NT2/D1 (cell line): ENCODE measurements around the gene C1orf35.

ENCODE experiments used
- DNase-seq: peaks from one replicate; pipeline ENCODE4 v3.0.0-alpha.2; 2011; ENCODE audit warnings: low read depth, low spot score
- H3K27me3 ChIP-seq: 2 replicates; pipeline ENCODE4 v1.6.0; 2011; ENCODE audit warnings: mild to moderate bottlenecking; ENCODE audit not compliant: insufficient read length, insufficient read depth
- H3K36me3 ChIP-seq: 2 replicates; pipeline ENCODE4 v1.6.1; 2011; ENCODE audit warnings: mild to moderate bottlenecking, low read length, mixed read lengths; ENCODE audit not compliant: insufficient read depth, insufficient read length
- H3K4me1 ChIP-seq: 2 replicates; pipeline ENCODE4 v1.5.1; 2011; ENCODE audit not compliant: insufficient read depth, insufficient read length
- H3K4me3 ChIP-seq: 2 replicates; pipeline ENCODE4 v1.5.1; 2011; ENCODE audit warnings: low read depth; ENCODE audit not compliant: insufficient read length
- H3K9ac ChIP-seq: 2 replicates; pipeline ENCODE4 v1.6.0; 2011; ENCODE audit warnings: low read depth; ENCODE audit not compliant: insufficient read length
- H3K9me3 ChIP-seq: 2 replicates; pipeline ENCODE4 v1.5.1; 2011; ENCODE audit warnings: mild to moderate bottlenecking, low read length; ENCODE audit not compliant: insufficient read depth
- SUZ12 ChIP-seq: IDR thresholded peaks from 2 replicates; pipeline ENCODE4 v1.6.1; 2011; ENCODE audit not compliant: insufficient read length, insufficient read depth; ENCODE audit errors: extremely low read depth
- YY1 ChIP-seq: IDR thresholded peaks from 2 replicates; pipeline ENCODE4 v1.6.1; 2011; ENCODE audit not compliant: insufficient read length, insufficient read depth
- ZNF274 ChIP-seq: IDR thresholded peaks from 2 replicates; pipeline ENCODE4 v1.6.1; 2011; ENCODE audit warnings: mild to moderate bottlenecking, low read depth, low read length

Gene C1orf35

DNA sequence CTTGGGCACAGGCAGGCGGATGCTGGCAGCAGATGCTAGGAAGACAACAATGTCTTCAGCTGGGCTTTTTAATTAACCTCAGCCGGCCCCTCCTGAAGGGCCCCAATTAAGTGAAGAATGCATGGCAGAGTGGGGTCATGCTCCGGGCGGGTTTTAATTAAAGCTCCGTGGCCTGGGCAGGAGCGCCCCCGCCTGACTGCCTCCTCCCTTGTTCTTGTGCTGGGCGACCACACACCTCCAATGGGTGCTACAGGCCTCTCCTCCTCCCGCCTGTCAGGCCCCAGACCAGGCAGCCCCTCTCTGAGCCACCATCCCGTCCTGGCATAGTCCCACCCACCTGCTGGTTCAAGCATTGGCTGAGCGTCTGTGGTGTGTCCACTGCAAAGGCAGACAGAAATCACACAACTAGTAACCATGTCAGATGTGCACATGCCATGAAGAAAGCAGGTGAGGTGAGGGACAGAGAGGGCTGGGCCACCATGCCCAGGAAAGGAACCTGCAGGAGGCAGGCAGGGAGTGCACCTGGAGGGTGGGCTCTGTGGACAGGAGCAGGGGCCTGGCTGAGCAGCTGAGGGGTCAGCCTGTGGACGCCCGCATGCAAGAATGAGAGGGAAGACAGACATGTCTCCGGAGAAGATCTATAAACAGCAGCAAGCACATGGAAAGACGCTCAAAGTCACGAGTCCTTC is 29.1 kb downstream of the C1orf35 start:
- Histone ChIP-seq H3K36me3 (no peaks in the 10 kb centered on the region), H3K9me3 (no peaks in the 10 kb centered on the region), H3K4me3 (no peak overlapping the region), H3K27me3 (peaks cover 38% of the 10 kb centered on the region), H3K9ac (peak overlapping the region; percentile 3), H3K4me1 (peaks cover 20% of the 10 kb centered on the region)
- no peak for TF ChIP-seq SUZ12
- no peak for TF ChIP-seq ZNF274
- no peak for TF ChIP-seq YY1
- DNase-seq = no peak

DNA sequence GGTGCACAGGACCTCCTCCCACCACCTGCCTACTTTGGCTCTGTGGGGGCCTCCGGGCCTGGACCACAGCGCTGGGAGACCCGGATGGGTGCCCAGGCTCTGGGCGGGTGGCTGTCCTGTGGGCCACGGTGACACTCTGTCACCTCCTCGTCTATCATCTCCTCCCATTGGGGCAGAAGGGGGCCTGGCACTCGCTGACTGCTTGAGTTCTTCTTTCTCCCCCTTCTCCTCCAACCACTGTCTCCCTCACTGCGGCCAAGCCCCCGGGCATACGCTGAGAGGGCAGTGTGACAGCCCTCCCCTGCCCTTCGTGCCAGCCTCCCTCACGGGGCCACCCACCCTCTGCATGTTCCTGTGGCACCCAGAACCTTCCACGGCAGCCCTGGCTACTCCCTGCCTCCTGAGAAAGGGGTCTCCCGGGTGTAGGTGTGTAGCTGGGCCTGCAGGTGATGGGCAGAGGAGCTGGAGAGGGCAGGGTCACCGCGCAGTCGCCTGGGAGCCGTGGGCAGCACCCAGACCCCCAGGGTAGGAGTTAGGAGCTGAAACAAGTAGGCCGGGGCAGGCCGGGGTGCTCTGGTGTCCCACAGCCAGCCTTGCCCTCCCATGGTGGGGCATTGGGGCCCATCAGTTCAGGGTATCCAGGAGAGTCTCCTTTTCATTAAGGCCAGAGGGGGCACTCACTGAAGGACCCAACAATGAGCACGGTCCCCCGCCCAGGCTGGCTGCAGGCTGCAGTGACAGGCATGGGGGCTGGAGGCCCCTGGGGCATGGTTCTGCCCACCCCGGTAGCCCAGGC is 29.9 kb downstream of the C1orf35 start:
- Histone ChIP-seq H3K9me3 (no peaks in the 10 kb centered on the region), H3K4me1 (peaks cover 16% of the 10 kb centered on the region), H3K36me3 (no peaks in the 10 kb centered on the region), H3K27me3 (peaks cover 45% of the 10 kb centered on the region), H3K4me3 (no peak overlapping the region), H3K9ac (no peak overlapping the region)
- TF ChIP-seq SUZ12 (no peak), ZNF274 (no peak)
- no peak for DNase-seq

DNA sequence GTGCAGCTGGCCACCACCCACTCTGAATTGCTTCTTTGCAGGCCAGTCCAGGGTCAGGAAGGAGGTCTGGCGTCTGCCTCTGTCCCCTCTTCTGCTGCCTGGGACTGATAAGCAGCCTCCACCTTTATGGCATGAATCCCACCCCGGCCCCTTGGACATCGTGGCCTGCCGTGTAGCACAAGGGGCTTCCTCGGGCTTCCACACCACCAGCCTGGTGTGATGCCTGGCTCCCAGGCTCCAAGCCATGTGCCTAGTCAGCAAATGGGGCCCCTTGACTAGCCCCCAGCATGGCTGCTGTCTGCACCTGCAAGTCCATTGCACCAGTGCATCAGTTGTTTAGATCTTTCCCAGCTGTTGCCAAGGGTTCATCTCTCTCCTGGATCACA is 30.5 kb downstream of the C1orf35 start:
- Histone ChIP-seq H3K9me3 (no peaks in the 10 kb centered on the region), H3K36me3 (no peaks in the 10 kb centered on the region), H3K9ac (no peak overlapping the region), H3K27me3 (peaks cover 51% of the 10 kb centered on the region), H3K4me1 (peaks cover 16% of the 10 kb centered on the region), H3K4me3 (no peak overlapping the region)
- TF ChIP-seq ZNF274 = no peak
- no peak for TF ChIP-seq SUZ12
- no peak for TF ChIP-seq YY1
- no peak for DNase-seq

DNA sequence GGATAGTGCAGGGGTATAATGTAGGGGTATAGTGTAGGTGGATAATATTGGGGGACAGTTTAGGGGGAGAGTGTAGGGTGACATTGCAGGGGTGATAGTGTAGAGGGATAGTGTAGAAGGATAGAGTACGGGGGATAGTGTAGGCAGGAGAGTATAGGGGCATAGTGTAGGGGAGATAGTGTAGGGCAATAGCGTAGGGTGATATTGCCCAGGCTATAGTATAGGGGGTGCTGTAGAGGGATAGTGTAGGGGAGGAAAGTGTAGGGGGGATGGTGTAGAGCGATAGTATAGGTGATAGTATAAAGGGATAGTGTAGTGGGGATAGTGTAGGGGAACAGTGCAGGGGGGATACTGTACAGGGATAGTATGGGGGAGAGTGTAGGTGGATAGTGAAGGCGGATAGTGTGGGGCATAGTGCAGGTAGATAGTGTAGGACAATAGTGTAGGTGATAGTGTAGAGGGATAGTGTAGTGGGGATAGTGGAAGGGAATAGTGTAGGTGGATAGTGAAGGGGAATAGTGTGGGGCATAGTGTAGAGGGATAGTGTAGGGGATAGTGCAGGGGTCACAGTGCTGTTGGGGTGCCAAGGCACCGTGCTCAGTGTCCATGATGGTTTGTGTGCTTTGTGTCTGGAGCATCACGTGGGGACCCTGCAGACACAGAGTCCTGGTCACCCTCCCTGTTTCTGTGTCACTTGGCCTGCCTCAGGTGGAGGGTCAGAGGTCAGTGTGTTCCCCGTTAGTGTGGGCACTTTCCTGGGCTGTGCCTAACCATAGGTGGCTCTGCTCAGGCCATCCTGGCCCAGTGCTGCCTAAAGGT is 31.1 kb downstream of the C1orf35 start:
- Histone ChIP-seq H3K4me1 (peaks cover 16% of the 10 kb centered on the region), H3K4me3 (no peak overlapping the region), H3K9me3 (no peaks in the 10 kb centered on the region), H3K27me3 (peaks cover 57% of the 10 kb centered on the region), H3K36me3 (no peaks in the 10 kb centered on the region), H3K9ac (no peak overlapping the region)
- no peak for TF ChIP-seq ZNF274
- no peak for DNase-seq

DNA sequence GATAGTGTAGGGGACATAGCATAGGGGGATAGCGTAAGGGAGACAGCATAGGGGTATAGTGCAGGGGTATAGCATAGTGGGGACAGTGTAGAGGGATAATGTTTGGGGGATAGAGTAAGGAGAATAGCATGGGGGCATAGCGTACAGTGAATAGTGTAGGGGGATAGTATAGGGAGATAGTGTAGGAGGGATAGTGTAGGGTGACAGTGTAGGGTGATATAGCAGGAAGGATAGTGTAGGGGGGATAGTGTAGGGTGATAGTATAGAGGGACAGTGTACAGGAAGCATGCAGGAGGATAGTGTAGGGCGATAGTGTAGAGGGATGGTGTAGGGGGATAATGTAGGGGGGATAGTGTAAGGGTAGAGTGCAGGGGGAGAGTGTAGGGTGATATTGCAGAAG is 32.3 kb downstream of the C1orf35 start:
- TF ChIP-seq SUZ12 = no peak
- no peak for TF ChIP-seq YY1
- TF ChIP-seq ZNF274 = no peak
- H3K4me1 ChIP-seq = peaks cover 24% of the 10 kb centered on the region

DNA sequence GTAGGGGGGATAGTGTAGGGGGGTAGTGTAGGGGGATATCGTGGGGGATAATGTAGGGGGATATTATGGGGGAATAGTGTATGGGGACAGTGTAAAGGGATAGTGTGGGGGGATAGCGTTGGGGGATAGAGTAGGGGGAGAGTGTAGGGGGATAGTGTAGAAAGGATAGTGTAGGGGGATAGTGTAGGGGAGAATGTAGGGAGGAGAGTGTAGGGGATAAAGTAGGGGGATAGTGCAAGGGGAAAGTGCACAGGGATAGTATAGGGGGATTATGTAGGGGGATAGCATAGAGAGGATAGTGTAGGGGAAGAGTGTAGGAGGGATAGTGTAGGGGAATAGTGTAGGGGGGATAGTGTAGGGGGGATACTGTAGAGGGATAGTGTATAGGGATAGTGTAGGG is 33.0 kb downstream of the C1orf35 start:
- no peaks in the 10 kb centered on the region for H3K9me3 ChIP-seq
- DNase-seq = no peak
- peaks cover 70% of the 10 kb centered on the region for H3K27me3 ChIP-seq
- H3K4me1 ChIP-seq = peaks cover 23% of the 10 kb centered on the region
- TF ChIP-seq ZNF274 = no peak
- no peak for TF ChIP-seq YY1
- no peak for TF ChIP-seq SUZ12
- H3K9ac ChIP-seq = no peak overlapping the region
- H3K4me3 ChIP-seq = no peak overlapping the region
- no peaks in the 10 kb centered on the region for H3K36me3 ChIP-seq

More for the DNA sequence above, 32.3 kb downstream of the C1orf35 start:
- H3K9ac ChIP-seq = no peak overlapping the region
- no peak for DNase-seq
- peaks cover 66% of the 10 kb centered on the region for H3K27me3 ChIP-seq
- no peak overlapping the region for H3K4me3 ChIP-seq
- no peaks in the 10 kb centered on the region for H3K36me3 ChIP-seq
- H3K9me3 ChIP-seq = no peaks in the 10 kb centered on the region

DNA sequence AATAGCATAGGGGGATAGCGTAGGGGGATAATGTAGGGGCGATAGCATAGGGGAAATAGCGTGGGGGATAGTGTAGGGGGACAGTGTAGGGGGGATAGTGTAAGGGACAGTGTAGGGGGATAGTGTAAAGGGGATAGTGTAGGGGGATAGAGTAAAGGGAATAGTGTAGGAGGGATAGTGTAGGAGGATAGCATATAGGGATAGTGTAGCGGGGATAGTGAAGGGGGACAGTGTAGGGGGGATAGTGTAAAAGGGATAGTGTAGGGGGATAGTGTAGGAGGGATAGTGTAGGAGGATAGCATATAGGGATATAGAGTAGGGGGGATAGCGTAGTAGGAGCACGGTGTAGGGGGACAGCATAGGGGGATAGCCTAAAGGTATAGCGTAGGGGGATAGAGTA is 34.8 kb downstream of the C1orf35 start:
- Histone ChIP-seq H3K36me3 (no peaks in the 10 kb centered on the region), H3K4me3 (no peak overlapping the region), H3K9me3 (no peaks in the 10 kb centered on the region), H3K27me3 (peaks cover 70% of the 10 kb centered on the region), H3K4me1 (peaks cover 27% of the 10 kb centered on the region), H3K9ac (no peak overlapping the region)
- no peak for DNase-seq
- TF ChIP-seq SUZ12 (no peak), ZNF274 (no peak)
